H1 (cell line): ENCODE measurements around the gene FAM204A. TPM values are rescaled to one million over a fixed set of nuclear protein-coding genes. Genes with fewer than 3 reads are reported as not detected.

Source experiments
- CTCF ChIA-PET: fragments of 300-600 bp; sonication (Branson Sonifier 250); formaldehyde crosslinking; loops from one replicate; lab custom pipeline; 2021; ENCODE audit not compliant: partially characterized antibody; lab: Charles Lee
- POLR2A ChIA-PET: fragments of 300-600 bp; sonication (Branson Sonifier 250); formaldehyde crosslinking; loops from one replicate; lab custom pipeline; 2021; ENCODE audit warnings: inconsistent platforms; ENCODE audit not compliant: partially characterized antibody; lab: Charles Lee
- DNase-seq, 2 experiments: peaks; one replicate each; pipeline versions ENCODE4 v3.0.0 to v3.0.0-alpha.2; 2010 to 2022; ENCODE audit warnings: low spot score in 2 of 2, low read depth in 1 of 2, mixed read lengths in 1 of 2
- FAIRE-seq: peaks from 2 replicates; lab custom pipeline; 2011; peaks lifted over from hg19 to GRCh38; lab: Jason Lieb, UNC
- H2AFZ ChIP-seq: 2 replicates; pipeline ENCODE4 v1.8.1; 2012; ENCODE audit warnings: low read length, inconsistent platforms
- H2AK5ac ChIP-seq: 2 replicates; pipeline ENCODE4 v1.6.1; 2013; ENCODE audit warnings: low read depth, low read length
- H2BK120ac ChIP-seq: replicated peaks from 2 replicates; pipeline ENCODE3; 2013; ENCODE audit warnings: low read depth, low read length, inconsistent platforms
- H2BK12ac ChIP-seq: 2 replicates; pipeline ENCODE4 v1.6.1; 2013; ENCODE audit warnings: low read depth, low read length
- H2BK15ac ChIP-seq: 2 replicates; pipeline ENCODE4 v1.6.1; 2013; ENCODE audit warnings: low read length
- H2BK20ac ChIP-seq: 2 replicates; pipeline ENCODE4 v1.6.1; 2013; ENCODE audit warnings: low read length
- H2BK5ac ChIP-seq: 2 replicates; pipeline ENCODE4 v1.6.1; 2013; ENCODE audit warnings: low read depth, low read length
- H3K14ac ChIP-seq: 2 replicates; pipeline ENCODE4 v1.6.1; 2013; ENCODE audit warnings: inconsistent platforms; ENCODE audit not compliant: insufficient read length
- H3K18ac ChIP-seq: 2 replicates; pipeline ENCODE4 v1.6.1; 2013; ENCODE audit warnings: low read length; ENCODE audit errors: extremely low read depth
- H3K23ac ChIP-seq: 2 replicates; pipeline ENCODE4 v1.6.1; 2013; ENCODE audit warnings: inconsistent platforms; ENCODE audit not compliant: insufficient read length
- H3K23me2 ChIP-seq: 2 replicates; pipeline ENCODE4 v1.6.1; 2013; ENCODE audit warnings: low read depth, low read length
- H3K27ac ChIP-seq: 2 replicates; pipeline ENCODE4 v1.6.1; 2011; ENCODE audit warnings: low read depth, low read length, inconsistent platforms
- H3K27me3 ChIP-seq, 4 experiments: replicated peaks in 1 of 4; 1 replicate in 1 of 4; 2 replicates in 3 of 4; pipeline versions ENCODE4 v1.6.1 to v1.8.1; 2011 to 2013; ENCODE audit warnings: low read length in 3 of 4, mild to moderate bottlenecking in 3 of 4, inconsistent platforms in 2 of 4, mixed read lengths in 2 of 4, moderate library complexity in 1 of 4; ENCODE audit not compliant: control insufficient read depth in 3 of 4, insufficient read depth in 3 of 4; ENCODE audit errors: extremely low read depth in 1 of 4
- H3K36me3 ChIP-seq, 4 experiments: 2 replicates each; pipeline versions ENCODE4 v1.6.1 to v1.8.1; 2011 to 2013; ENCODE audit warnings: mild to moderate bottlenecking in 4 of 4, low read length in 3 of 4, moderate library complexity in 2 of 4, control low read depth in 1 of 4, inconsistent platforms in 1 of 4; ENCODE audit not compliant: insufficient read depth in 4 of 4, control insufficient read depth in 2 of 4
- H3K4ac ChIP-seq: replicated peaks from 2 replicates; pipeline ENCODE3; 2013; ENCODE audit warnings: low read length, low read depth, mixed read lengths, inconsistent platforms; ENCODE audit not compliant: insufficient read length
- H3K4me1 ChIP-seq, 4 experiments: replicated peaks in 1 of 4; 1 replicate in 1 of 4; 2 replicates in 3 of 4; pipeline versions ENCODE4 v1.6.1 to v1.8.1; 2011 to 2013; ENCODE audit warnings: low read length in 3 of 4, inconsistent platforms in 2 of 4, mixed read lengths in 1 of 4; ENCODE audit not compliant: insufficient read depth in 4 of 4, control insufficient read depth in 3 of 4
- H3K4me2 ChIP-seq, 2 experiments: 2 replicates each; pipeline versions ENCODE4 v1.6.1 to v1.8.1; 2011 to 2013; ENCODE audit warnings: low read depth in 2 of 2, low read length in 2 of 2, control low read depth in 1 of 2, inconsistent platforms in 1 of 2, mild to moderate bottlenecking in 1 of 2; ENCODE audit not compliant: insufficient read depth in 1 of 2
- H3K4me3 ChIP-seq, 4 experiments: fragments of 200-600, 300-600 bp in 1 of 4; sonication (generic), shearing (Covaris generic), sonication (Bioruptor Twin) in 1 of 4; 2 replicates each; pipeline versions ENCODE4 v1.5.1 to v1.8.1; 2011 to 2016; ENCODE audit warnings: low read length in 4 of 4, low read depth in 3 of 4, control low read depth in 2 of 4, inconsistent platforms in 2 of 4, mild to moderate bottlenecking in 2 of 4, mixed read lengths in 1 of 4, moderate library complexity in 1 of 4; ENCODE audit not compliant: insufficient read depth in 2 of 4; ENCODE audit errors: extremely low read depth in 1 of 4
- H3K56ac ChIP-seq: replicated peaks from 2 replicates; pipeline ENCODE3; 2013; ENCODE audit warnings: low read depth, mild to moderate bottlenecking, mixed read lengths, low read length, inconsistent platforms; ENCODE audit not compliant: insufficient read length
- H3K79me1 ChIP-seq: 2 replicates; pipeline ENCODE4 v1.6.1; 2013; ENCODE audit warnings: low read depth, low read length, control low read depth
- H3K79me2 ChIP-seq, 2 experiments: 2 replicates each; pipeline versions ENCODE4 v1.6.1 to v1.8.1; 2012 to 2013; ENCODE audit warnings: low read length in 2 of 2, mild to moderate bottlenecking in 2 of 2, inconsistent platforms in 1 of 2; ENCODE audit not compliant: insufficient read depth in 2 of 2, control insufficient read depth in 1 of 2
- H3K9ac ChIP-seq, 4 experiments: replicated peaks in 1 of 4; 1 replicate in 1 of 4; 2 replicates in 3 of 4; pipeline versions ENCODE4 v1.6.1 to v1.8.1; 2011 to 2013; ENCODE audit warnings: low read depth in 3 of 4, low read length in 3 of 4, control low read depth in 2 of 4, mild to moderate bottlenecking in 2 of 4, moderate library complexity in 2 of 4, inconsistent platforms in 1 of 4; ENCODE audit errors: extremely low read depth in 1 of 4
- H3K9me3 ChIP-seq, 2 experiments: 2 replicates each; pipeline versions ENCODE4 v1.6.1 to v1.8.1; 2012 to 2013; ENCODE audit warnings: mild to moderate bottlenecking in 2 of 2, moderate library complexity in 2 of 2, control low read depth in 1 of 2, inconsistent platforms in 1 of 2, low read depth in 1 of 2, low read length in 1 of 2, mixed read lengths in 1 of 2; ENCODE audit not compliant: insufficient read depth in 2 of 2
- H4K20me1 ChIP-seq, 2 experiments: replicated peaks in 1 of 2; 2 replicates each; pipeline versions ENCODE3 to v1.8.1; 2011 to 2013; ENCODE audit warnings: inconsistent platforms in 2 of 2, low read length in 2 of 2, mild to moderate bottlenecking in 1 of 2; ENCODE audit not compliant: insufficient read depth in 2 of 2, control insufficient read depth in 1 of 2
- H4K5ac ChIP-seq: 2 replicates; pipeline ENCODE4 v1.6.1; 2013; ENCODE audit warnings: low read length, low read depth, mixed read lengths, inconsistent platforms; ENCODE audit not compliant: insufficient read length
- H4K8ac ChIP-seq: 2 replicates; pipeline ENCODE4 v1.8.0; 2013; ENCODE audit warnings: mild to moderate bottlenecking, moderate library complexity, low read length, inconsistent platforms; ENCODE audit not compliant: insufficient read depth; ENCODE audit errors: extremely low read depth
- H4K91ac ChIP-seq: replicated peaks from 2 replicates; pipeline ENCODE3; 2013; ENCODE audit warnings: low read length, mixed read lengths, inconsistent platforms; ENCODE audit not compliant: insufficient read length
- ATF2 ChIP-seq: IDR thresholded peaks from 2 replicates; pipeline ENCODE4 v1.6.1; 2012; ENCODE audit warnings: low read length, inconsistent platforms
- BACH1 ChIP-seq: IDR thresholded peaks from 2 replicates; pipeline ENCODE4 v1.6.1; 2012; ENCODE audit warnings: low read length, improper control_type of control experiment
- FOSL1 ChIP-seq: IDR thresholded peaks from 2 replicates; pipeline ENCODE4 v1.6.1; 2011; ENCODE audit warnings: mild to moderate bottlenecking, low read depth, low read length, moderate library complexity; ENCODE audit not compliant: insufficient read depth
- PHF8 ChIP-seq: fragments of 200-600 bp; sonication (generic); conservative IDR thresholded peaks from 2 replicates; pipeline ENCODE4 v1.7.1; 2012; ENCODE audit warnings: low read depth, mild to moderate bottlenecking, inconsistent platforms, low read length, moderate library complexity
- POLR2A ChIP-seq, 2 experiments: IDR thresholded peaks; 1 replicate in 1 of 2; 2 replicates in 1 of 2; pipeline ENCODE4 v1.6.1; 2011; ENCODE audit warnings: low read depth in 2 of 2, low read length in 2 of 2, mild to moderate bottlenecking in 2 of 2; ENCODE audit errors: control extremely low read depth in 1 of 2
- RBBP5 ChIP-seq: IDR thresholded peaks from 2 replicates; pipeline ENCODE4 v1.7.1; 2012; ENCODE audit warnings: low read depth, mild to moderate bottlenecking, inconsistent platforms, low read length, moderate library complexity, borderline replicate concordance
- RFX5 ChIP-seq: IDR thresholded peaks from 2 replicates; pipeline ENCODE4 v1.6.1; 2011; ENCODE audit warnings: low read depth, low read length, improper control_type of control experiment, borderline replicate concordance
- SIRT6 ChIP-seq: IDR thresholded peaks from one replicate; pipeline ENCODE4 v1.7.1; 2012; ENCODE audit warnings: low read length, inconsistent platforms
- SUZ12 ChIP-seq: fragments of 200-600 bp; sonication (generic); IDR thresholded peaks from 2 replicates; pipeline ENCODE4 v1.6.1; 2012; ENCODE audit warnings: mild to moderate bottlenecking, inconsistent platforms, low read length, moderate library complexity, mixed read lengths
- TBP ChIP-seq: IDR thresholded peaks from 2 replicates; pipeline ENCODE4 v1.6.1; 2011; ENCODE audit warnings: low read depth, low read length, improper control_type of control experiment
- WGBS, 2 experiments: shearing (Covaris generic) in 1 of 2; methylation state at CpG; one replicate each; pipeline versions ENCODE4 v1.1.6 to v1.1.7; 2013 to 2015; ENCODE audit warnings: low lambda C conversion rate in 2 of 2, mixed read lengths in 2 of 2, inconsistent platforms in 1 of 2, low coverage in 1 of 2, missing lambda C conversion rate in 1 of 2; ENCODE audit not compliant: insufficient replicate concordance in 2 of 2, insufficient coverage in 1 of 2, insufficient read length in 1 of 2; ENCODE audit errors: extremely low coverage in 1 of 2, missing lambda C conversion rate in 1 of 2; 5-methylcytosine and 5-hydroxymethylcytosine counted together
- polyA plus RNA-seq, 7 experiments: library from polyadenylated mRNA; depleted of rRNA in 3 of 7; stranded (reverse) in 5 of 7; unstranded in 2 of 7; fragments of >200 nt in 5 of 7; fragments of 200-250 nt in 2 of 7; gene quantifications; 1 replicate in 5 of 7; 2 replicates in 1 of 7; 4 replicates in 1 of 7; pipeline versions ENCODE4 v1.2.1 to v1.2.3, GENCODE V29; 2011 to 2013; ENCODE audit warnings: missing spikeins in 2 of 7, mixed read lengths in 2 of 7
- total RNA-seq: library from RNA; stranded (reverse); fragmentation: NEBNext Ultra II Directional; extraction: Animal tissue kit (Norgen Biotek cat#: 25700); gene quantifications from 2 replicates; pipeline ENCODE4 v1.2.1, GENCODE V29; 2021
- TF ChIP-seq, protein P1 (sequence below), 3 experiments: IDR thresholded peaks; 1 replicate in 2 of 3; 2 replicates in 1 of 3; pipeline versions ENCODE4 v1.5.1 to v1.6.1; 2011; ENCODE audit warnings: low read length in 3 of 3, mild to moderate bottlenecking in 3 of 3, inconsistent platforms in 2 of 3, low read depth in 1 of 3, moderate library complexity in 1 of 3; ENCODE audit not compliant: insufficient read depth in 1 of 3; ENCODE audit errors: control extremely low read depth in 1 of 3

FAM204A gene
- total and polyA plus RNA-seq, 2 of the 8 experiments (the other 6 are each of a cell fraction or from before 2014, with no cell fraction given) = 4.9 to 37.4 TPM

DNA sequence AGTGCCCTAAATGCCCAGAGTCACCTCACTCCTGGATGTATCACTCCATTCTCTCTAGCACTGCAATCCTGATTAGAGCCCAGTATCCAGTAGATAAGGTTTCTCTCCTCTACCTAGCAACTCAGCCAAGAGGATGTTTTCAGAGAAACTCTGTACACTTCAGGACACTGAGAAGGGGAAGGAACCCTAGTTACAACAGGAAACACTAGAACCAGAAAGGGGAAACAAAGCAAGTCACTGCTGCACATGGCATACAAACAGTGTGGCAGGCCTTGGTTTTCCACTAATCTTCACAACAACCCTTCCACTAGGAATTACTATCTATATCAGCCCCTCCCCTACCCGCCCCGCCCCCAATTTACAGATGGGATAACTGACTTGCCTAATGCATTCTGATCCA, 1.6 kb downstream of the FAM204A start:
- Histone ChIP-seq H4K8ac (no peak overlapping the region), H3K27ac (no peak overlapping the region), H3K4me3 (no peak overlapping the region), H2AFZ (no peak overlapping the region), H3K36me3 (peaks cover 2 to 8% (median 5%) of the 10 kb centered on the region in 4 experiments; a peak in 3 of 8 replicates), H2BK120ac (no peak overlapping the region), H3K79me1 (peaks cover 5% of the 10 kb centered on the region; the same call in 1 of the 2 replicates), H3K4ac (no peak overlapping the region), H3K23me2 (peaks cover 2% of the 10 kb centered on the region), H2BK20ac (no peak overlapping the region), H3K79me2 (peaks cover 0 to 30% of the 10 kb centered on the region in 2 experiments; a peak in 2 of 4 replicates), H3K23ac (no peak overlapping the region), H3K18ac (no peak overlapping the region), H3K4me2 (no peak overlapping the region), H4K91ac (no peak overlapping the region), H3K9me3 (no peaks in the 10 kb centered on the region), H2BK15ac (no peak overlapping the region), H3K27me3 (no peaks in the 10 kb centered on the region), H2BK12ac (no peak overlapping the region), H2BK5ac (no peak overlapping the region), H3K56ac (no peak overlapping the region), H3K9ac (no peak overlapping the region), H2AK5ac (no peak overlapping the region), H3K14ac (no peak overlapping the region), H4K20me1 (no peaks in the 10 kb centered on the region), H3K4me1 (no peaks in the 10 kb centered on the region; a peak in 1 of 7 replicates), H4K5ac (no peak overlapping the region)
- 80% methylated on average over 2 of the region's 2 CpGs; no CpG with 5 or more reads in 1 of the 2 experiments for WGBS, 2 experiments
- FAIRE-seq (no peak), DNase-seq (no peak)
- CTCF ChIA-PET = no interaction called here
- POLR2A ChIA-PET = no interaction called here
- TF ChIP-seq RBBP5 = no peak
- TF ChIP-seq, protein P1, sequence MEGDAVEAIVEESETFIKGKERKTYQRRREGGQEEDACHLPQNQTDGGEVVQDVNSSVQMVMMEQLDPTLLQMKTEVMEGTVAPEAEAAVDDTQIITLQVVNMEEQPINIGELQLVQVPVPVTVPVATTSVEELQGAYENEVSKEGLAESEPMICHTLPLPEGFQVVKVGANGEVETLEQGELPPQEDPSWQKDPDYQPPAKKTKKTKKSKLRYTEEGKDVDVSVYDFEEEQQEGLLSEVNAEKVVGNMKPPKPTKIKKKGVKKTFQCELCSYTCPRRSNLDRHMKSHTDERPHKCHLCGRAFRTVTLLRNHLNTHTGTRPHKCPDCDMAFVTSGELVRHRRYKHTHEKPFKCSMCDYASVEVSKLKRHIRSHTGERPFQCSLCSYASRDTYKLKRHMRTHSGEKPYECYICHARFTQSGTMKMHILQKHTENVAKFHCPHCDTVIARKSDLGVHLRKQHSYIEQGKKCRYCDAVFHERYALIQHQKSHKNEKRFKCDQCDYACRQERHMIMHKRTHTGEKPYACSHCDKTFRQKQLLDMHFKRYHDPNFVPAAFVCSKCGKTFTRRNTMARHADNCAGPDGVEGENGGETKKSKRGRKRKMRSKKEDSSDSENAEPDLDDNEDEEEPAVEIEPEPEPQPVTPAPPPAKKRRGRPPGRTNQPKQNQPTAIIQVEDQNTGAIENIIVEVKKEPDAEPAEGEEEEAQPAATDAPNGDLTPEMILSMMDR (IDR thresholded peaks at IDR 0.05; ENCODE audit: control extremely low read depth in 1 of 3, insufficient read depth in 1 of 3, low read depth in 1 of 3, low read length in 3 of 3) = no peak
- TF ChIP-seq SIRT6 = no peak
- no peak for TF ChIP-seq ATF2
- TF ChIP-seq SUZ12 = no peak
- TF ChIP-seq BACH1 = no peak
- TF ChIP-seq RFX5 = no peak
- TF ChIP-seq POLR2A (IDR thresholded peaks at IDR 0.05; ENCODE audit: control extremely low read depth in 1 of 2, low read depth in 2 of 2, low read length in 2 of 2) = no peak
- TF ChIP-seq FOSL1 = no peak
- TF ChIP-seq TBP = no peak
- TF ChIP-seq PHF8 = no peak
